GM21515 (cell line): ENCODE results near the gene NLK.
"Not testable (repeated sequence)": the region's sequence is repeated elsewhere in the genome, so short reads cannot be mapped to it uniquely, and the experiment has no call there.

Experiments used
- ATAC-seq: cut with Tn5 transposase; IDR thresholded peaks from one replicate; pipeline ENCODE4 v1.9.1; 2021; ENCODE audit not compliant: unreplicated experiment

NLK gene

DNA sequence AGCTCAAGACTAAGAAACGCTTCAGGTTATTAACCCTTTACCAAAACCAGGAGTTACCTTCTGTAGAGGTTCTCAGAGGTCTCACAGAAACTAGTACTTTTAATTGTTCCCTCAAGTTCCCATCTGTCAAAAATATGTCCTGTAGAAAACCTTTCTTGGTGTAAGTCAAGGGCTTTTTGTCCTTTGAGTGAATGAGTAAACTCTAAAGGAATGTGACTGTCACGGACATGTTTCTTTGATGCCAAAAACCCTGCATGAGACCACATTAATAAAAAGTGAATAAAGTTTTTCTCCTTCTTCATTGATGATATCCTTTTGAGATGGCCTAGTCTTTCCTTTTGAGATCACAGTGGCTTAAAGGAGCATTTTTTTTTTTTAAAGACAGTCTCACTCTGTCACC is 102.9 kb downstream of the NLK start:
- ATAC-seq: no peak

- ATAC-seq: no peak
Measured at GRCh38 chr17:28147017-28147416, 104.5 kb downstream of the NLK start.

DNA sequence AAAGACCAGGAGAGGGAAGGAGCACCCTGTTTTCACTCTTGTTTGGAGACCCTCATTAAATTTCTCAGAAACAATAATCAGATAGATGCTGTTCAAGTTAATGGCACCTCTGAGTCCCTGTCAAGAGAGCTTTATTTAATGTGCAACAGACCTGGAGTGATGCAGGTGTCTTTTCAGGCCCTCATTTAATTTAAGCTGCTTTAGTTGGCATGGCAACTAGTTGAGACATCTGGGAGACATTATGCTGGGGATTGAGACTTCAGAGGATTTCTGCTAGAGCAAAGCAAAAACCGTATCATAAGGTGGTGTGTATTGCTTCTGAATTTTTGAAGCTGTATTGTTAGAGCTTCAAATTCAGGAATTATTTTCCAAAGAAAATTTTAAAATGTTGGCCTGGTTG is 108.5 kb downstream of the NLK start:
- no peak for ATAC-seq

DNA sequence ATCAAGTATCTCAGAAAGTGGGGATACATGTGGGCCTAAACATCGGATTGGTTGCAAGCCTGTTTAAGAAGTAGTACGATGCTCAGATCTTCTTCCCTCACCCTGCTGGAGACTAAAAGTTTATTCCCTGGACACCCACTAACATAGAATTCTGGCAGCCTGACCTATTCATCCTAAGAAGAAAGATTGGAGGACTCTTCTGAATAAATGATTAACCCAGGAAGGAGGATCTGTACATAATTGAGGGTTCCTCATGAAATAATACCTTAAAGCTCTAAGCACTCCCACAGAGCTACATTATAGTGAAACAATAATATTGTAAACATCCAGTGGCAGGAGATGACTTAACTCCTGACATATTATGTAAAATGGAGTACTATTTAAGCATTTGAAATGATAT is 111.7 kb downstream of the NLK start:
- no peak for ATAC-seq

- ATAC-seq: not testable (repeated sequence)
Measured at GRCh38 chr17:28155405-28155804, 112.9 kb downstream of the NLK start.

- ATAC-seq: no peak
Measured at GRCh38 chr17:28159004-28159403, 116.5 kb downstream of the NLK start.

DNA sequence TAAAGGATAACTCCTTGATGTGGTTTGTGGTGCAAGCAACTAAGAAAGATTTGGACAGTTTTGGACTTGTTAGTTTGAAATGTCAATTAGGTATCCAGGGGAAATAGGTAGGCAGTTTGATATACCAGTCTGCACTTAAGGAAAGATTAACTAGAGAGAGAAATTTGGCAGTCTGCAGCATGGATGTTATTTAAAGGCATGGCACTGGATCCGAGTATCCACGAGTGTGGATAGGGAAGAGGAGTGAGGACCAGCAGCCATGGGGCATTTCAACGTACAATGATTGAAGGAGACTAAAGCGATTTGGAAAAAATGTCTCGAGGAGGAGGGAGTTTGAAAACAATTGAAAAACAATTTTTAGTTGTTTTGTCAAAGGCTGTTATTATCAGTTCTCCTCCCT is 117.4 kb downstream of the NLK start:
- ATAC-seq: no peak

GRCh38 chr17:28160610-28161009 is 118.1 kb downstream of the NLK start:
- ATAC-seq: no peak

GRCh38 chr17:28161311-28161710 is 118.8 kb downstream of the NLK start:
- no peak for ATAC-seq

DNA sequence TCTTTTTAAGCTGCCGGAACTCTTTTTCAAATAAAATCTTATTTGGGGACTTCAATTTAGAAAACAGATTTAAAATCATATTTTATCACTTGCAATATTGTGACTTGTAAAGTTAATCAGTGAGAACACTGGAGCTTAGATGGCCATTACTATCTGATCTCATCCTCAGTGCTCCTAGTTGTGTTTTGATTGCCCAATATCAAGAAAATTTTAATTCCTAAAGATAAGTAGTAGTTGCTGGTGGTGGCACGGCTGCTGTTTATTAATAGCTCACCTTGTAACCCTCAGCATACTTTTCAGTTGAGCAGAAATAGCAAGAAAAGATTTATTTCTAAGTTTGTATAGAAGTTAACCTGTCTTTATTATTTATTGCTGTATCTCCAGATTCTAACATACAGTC is 124.0 kb downstream of the NLK start:
- no peak for ATAC-seq

- ATAC-seq: no peak
Measured at GRCh38 chr17:28169621-28170349, 127.3 kb downstream of the NLK start.

GRCh38 chr17:28170771-28171170 is 128.3 kb downstream of the NLK start:
- ATAC-seq: no peak

DNA sequence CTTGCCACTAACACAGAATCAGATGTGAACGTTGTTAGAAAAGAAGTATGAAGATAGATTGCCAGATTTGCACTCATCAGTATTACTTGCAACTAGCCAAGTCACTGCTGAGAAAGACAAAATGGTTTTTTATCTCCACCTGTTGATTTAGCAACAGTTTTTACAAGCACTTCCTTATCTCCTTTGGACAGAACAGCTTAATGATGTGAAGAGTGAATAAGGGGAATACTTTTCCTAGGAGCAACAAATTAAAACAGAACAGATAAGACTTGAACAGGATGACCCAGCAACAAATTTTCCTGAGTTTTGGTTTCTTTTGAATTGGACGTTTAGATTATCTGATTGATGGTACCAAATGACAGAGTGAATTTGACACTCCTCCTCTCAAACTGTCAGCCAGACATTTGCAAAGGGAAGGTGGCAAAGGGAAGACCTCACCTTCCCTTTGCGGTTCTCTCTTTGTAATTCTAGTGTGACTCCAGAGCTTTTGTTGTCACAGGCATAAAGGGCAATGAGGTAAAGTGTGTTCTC is 130.6 kb downstream of the NLK start:
- ATAC-seq: no peak

DNA sequence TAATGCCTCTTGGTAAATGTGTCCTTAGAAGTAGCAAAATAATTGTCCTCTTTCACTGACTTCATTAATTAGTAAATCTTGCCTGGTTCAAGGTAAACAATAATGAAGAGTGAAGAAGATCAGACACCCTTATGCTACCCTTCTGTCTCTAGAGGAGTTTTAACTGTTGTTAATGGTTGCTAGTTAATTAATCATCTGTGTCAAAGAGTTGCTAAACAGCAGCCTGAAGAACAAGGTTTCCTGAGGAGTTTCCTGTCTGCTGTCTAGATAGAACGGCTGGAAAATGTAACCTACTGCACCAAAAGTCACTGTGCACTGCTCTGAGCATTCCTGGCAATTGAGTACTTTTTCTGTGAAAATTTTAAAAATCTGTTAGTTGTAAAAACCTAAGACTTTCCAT is 131.3 kb downstream of the NLK start:
- no peak for ATAC-seq

- ATAC-seq: no peak
Measured at GRCh38 chr17:28174352-28175046, 132.0 kb downstream of the NLK start.

GRCh38 chr17:28177351-28177750 is 134.9 kb downstream of the NLK start:
- ATAC-seq: no peak

DNA sequence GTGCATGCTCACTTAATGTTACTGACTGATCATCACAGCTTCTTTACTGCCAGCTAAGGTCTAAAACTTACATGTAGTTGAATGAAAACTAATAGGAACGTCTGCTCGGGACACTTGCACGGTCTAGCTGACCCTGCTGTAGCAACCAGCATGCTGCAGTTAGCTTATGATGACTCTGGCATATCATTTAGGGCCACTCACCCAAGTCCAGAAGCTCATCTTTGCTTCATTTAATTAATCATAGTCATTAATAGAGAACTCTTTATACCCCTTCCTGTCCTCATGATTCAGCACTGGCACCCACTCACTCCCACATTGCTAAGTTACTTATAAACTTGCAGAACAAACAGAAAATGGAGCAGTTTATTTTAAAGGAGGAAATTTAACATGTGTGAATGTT is 136.3 kb downstream of the NLK start:
- no peak for ATAC-seq

- ATAC-seq: no peak
Measured at GRCh38 chr17:28180449-28180848, 138.0 kb downstream of the NLK start.

DNA sequence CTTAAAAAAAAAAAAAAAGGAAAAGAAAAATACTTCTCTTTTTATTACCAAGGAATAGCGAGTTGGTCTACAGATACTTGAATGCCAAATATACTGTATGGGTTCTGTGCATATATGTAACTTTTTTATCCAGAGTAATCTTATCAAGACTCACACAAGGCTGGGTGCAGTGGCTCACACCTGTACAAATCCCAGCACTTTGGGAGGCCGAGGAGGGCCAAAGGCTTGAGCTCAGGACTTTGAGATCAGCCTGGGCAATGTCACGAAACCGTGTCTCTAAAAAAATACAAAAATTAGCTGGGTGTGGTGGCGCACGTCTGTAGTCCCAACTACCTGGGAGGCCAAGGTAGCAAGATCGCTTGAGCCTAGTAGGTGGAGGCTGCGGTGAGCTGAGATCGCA is 139.1 kb downstream of the NLK start:
- no peak for ATAC-seq

DNA sequence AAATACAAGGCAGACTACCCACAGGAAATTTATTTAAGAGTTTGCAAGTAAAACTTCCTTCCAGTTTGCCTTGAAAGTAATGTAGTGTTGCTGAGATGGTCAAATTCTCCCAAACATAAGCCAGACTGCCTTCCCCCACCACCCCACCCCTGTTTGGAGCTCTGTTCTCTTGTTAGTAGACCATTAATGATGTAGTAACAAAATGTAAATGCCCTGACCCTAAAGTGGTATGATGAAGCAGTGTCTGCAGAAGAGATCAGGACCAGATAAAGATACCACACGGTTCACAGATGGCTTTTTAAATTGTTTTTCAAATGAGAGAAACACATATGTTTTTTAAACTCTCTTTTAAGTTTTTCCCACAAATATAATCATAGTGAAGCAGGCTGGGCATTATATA is 140.1 kb downstream of the NLK start:
- no peak for ATAC-seq

GRCh38 chr17:28185658-28186057 is 143.2 kb downstream of the NLK start:
- no peak for ATAC-seq

DNA sequence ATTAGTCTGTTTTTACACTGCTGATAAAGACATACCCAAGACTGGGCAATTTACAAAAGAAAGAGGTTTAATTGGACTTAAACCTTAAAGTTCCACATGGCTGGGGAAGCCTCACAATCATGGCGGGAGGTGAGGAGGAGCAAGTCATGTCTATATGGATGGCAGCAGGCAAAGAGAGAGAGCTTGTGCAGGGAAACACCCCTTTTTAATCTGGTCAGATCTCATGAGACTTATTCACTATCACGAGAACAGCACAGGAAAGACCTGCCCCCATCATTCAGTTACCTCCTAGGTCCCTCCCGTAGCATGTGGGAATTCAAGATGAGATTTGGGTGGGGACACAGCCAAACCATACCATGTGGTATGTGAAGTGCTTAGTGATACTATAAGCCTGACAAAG is 144.0 kb downstream of the NLK start:
- ATAC-seq: not testable (repeated sequence)

- ATAC-seq: no peak
Measured at GRCh38 chr17:28187931-28188330, 145.5 kb downstream of the NLK start.
